UCSD-AML1 (cell line): Measurements from ENCODE around the gene CHEK2.
"Not testable (repeated sequence)": the region's sequence is repeated elsewhere in the genome, so short reads cannot be mapped to it uniquely, and the experiment has no call there.

Experiments used
- DNase-seq: peaks from one replicate; lab custom pipeline; 2025; ENCODE audit not compliant: unreplicated experiment; lab: John Stamatoyannopoulos, UW

The CHEK2 gene

DNA sequence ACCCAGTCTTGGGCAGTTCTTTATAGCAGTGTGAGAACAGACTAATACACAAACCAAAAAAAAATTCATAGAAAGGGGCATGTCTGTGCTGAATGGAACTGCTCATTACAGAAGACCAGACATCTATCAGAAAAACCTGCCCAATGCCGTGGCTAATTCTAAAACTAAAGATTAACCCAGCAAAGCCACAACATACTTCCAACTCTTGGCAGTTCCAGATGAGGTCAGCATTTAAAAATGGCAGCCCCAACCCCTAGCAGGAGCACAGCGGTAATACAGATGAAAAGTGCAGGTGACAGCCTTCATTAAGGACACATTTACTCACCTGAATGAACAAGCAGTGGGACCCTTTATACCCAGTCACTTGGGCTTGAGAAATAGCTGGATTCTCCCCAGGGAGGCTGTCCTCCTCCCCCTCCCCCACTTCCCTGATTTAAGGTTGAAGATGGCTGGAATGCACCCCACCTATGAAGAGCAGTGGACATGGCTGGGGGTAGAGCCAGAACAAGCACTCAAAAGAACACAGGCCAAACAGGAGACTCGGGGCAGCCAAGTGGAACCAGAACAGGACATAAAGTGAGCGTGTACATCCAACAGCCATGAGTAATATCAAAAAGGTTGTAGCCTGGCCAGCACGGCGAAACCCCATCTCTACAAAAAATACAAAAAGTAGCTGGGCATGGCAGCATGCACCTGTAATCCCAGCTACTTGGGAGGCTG is 48.4 kb downstream of the CHEK2 start:
- DNase-seq = not testable (repeated sequence)

DNA sequence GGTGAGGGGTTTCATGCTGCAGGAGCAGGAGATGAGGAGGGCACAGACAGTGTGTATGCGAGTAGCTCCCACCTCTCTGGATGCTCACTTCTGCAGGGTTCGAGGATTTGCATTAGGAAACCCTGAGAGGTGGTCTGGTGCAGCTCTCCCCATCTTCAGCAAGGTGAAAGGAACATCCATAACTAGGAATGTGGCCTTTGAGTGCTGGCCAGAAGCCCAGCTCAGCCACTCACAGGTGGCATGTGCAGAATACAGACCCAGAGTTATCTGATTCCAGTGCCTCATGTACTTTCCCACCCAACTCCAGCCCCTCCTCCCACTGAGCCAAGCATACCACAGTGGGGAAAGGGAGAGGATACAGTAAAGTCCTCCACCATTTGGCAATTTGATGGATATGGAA is 51.8 kb downstream of the CHEK2 start:
- not testable (repeated sequence) for DNase-seq

DNA sequence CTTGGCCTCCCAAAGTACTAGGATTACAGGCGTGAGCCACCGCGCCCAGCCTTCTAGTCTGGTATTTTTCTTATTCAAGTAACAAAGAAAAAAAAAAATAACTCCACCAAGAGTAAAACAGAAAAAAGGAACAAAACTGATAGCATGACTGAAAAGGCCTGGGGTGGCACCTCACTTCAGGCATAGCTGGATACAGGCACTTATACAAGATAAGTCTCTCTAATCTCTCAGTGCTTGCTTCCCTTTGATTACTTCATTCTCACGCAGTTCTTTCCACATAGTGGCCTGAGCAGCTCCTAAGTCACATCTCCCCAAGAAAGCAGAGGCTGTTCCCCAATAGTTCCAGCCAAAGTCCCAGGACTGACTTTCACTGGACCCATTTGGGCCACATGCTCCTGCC is 58.7 kb downstream of the CHEK2 start:
- DNase-seq = not testable (repeated sequence)

DNA sequence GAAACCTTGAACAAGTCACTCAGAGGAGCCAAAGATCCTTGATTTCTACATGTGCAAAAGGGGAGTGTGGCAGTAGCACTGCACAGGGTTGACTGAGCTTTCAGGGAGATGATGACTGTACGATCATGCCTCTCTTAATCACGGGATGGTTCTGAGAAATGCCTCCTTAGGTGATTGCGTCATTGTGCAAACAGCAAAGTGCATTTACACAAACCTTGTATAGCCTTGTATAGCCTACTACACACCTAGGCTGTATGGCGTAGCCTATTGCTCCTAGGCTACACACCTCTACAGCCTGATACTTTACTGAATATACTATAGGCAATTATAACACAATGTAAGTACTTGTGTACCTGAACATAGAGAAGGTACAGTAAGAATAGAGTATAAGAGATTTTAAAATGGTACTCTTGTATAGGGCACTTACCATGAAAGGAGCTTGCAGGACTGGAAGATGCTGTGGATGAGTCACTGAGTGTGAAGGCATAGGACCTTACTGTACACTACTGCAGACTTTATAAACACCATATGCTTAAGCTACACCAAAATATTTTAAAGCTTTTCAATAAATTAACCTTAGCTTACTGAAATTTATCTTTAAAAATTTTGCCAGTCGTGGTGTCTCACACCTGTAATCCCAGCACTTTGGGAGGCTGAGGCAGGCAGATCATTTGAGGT is 60.7 kb downstream of the CHEK2 start:
- not testable (repeated sequence) for DNase-seq

DNA sequence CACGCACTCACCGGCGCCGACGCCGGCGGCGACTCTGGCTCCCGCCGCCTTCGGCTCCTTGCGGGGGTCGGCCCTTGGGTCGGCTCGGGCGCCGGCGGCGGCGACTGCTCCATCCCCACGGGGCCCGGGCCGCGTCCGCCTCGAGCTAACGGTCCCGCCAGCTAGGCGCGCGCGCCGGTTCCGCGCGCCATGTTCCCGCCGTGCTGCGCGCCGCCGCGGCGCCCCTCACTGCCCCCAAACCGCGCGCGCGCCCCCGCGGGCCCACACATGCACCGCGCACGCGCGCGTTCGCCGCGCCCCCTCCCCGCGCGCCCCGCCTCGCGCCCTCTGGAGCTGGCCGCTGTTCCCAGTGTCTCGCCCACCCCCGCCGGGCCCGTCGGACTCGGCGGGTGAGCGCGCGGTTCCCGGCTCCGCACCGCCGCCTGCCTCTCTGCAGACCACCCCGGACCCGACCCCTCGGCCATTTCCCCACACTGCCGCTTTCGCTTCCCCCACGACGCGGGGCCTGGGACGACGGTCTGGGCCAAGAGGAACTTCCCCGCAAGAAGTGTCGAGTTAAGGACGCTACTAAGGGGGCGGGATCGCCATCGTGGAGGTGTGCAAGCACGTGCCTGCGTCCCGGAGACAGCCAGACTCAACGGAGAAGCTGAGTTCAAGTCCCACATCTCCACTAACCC is 61.9 kb downstream of the CHEK2 start, which contains the start of gene TTC28:
TSS of gene TTC28 (minus strand) at position 230 of the 677 bp plus-strand sequence. CDS start at position 113, 117 bp downstream.
- DNase-seq = not testable (repeated sequence)

DNA sequence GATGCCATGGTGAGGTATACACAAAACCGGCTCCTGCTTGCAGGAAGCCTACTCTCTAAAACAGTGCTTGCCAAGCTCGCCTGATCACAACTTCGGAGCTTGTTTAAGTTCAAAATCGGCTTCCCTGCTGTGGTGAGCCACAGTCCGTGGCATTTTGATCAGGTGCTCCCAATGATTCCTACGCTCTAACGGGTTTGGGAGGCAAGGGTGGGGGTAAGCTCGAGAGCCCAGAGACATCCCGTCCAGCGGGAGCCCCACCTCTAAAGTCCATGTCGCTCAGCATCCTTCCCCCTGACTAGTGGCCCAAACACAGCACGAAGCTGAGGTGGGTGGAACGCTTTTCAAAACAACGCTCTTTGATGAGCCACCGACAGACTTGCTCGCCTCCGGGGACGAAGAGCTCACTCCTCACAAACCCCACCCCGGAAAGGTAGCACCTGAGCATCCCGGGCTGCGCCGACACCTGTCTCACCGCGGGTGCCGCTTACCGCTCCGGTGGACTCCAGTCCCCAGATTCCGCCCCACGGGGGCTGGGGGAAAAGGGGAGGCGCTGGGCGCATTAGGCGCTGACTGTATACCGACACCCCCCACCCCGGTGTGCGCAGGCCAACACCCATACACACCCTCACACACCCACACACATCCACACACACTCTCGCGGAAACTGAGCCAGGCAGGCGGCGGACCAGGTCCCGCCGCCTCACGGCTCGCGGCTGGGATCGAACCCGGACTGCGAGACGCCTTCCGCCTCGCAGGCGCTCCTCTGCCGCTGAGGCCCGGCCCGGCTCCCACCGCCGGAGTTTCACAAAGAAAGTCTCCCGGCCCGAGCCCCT is 62.6 kb downstream of the CHEK2 start:
- not testable (repeated sequence) for DNase-seq

DNA sequence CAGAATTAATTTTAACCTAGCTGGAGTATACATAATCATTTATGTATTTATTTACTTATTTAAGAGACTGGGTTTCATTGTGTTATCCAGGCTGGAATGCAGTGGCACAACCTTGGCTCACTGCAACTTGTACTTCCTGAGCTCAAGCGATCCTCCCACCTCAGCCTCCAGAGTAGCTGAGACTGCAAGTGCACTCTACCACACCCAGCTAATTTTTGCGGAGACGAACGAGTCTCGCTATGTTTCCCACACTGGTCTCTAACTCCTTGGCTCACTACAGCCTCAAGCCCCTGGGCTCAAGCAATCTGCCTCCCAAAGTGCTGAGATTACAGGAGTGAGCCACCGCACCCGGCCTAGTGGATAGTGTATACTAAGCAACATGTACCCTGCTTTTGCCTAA is 63.5 kb downstream of the CHEK2 start:
- DNase-seq = not testable (repeated sequence)

DNA sequence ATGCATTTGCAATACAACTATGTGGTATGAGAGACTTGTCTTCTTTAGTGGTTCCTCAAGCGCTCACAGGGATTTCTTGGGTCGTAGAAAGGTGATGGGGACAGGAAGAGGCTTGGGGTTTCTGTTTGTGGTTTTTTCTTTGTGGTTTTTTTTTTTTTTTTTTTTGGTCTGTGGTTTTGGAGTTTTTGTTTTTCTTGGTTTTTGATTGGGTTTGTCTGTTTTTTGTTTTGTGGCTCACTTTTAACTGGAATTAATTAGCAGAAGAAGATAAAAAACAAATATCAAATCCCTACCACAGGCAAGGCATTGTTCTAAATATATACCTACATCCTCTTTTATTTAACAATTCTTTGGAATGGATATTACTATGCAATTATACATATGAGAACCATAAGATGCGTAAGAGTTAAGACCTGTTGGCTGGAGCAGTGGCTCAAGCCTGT is 67.5 kb downstream of the CHEK2 start:
- DNase-seq = no peak

DNA sequence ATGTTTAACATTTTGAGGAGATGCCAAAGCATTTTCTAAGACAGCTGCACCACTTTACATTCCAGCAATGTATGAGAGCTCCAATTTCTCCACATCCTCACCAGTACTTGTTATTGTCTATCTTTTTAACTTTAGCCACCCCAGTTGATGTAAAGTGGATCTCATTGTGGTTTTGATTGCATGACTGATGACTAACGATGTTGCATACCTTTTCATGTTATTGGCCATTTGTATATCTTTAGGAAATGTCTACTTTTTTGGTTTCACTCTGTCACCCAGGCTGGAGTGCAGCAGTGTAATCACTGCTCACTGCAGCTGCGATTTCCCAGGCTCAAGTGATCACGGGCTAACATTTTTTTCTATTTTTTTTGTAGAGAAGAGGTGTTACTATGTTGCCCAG is 70.9 kb downstream of the CHEK2 start:
- DNase-seq = no peak

DNA sequence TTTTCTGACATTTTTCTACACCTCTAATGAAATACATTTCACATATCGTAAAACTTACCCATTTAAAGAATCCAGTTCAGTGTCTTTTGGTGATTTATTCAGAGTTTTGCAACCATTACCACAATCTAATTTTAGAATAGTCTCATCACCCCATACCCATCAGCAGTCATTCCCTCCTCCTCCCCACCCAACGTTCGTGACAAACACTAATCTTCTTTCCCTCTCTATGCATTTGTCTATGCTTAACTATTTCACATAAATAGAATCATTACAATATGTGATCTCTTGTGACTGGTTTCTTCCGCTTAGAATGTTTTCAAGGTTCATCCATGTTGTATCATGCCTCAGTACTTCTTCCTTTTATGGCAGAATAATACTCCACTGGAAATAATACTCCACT is 71.5 kb downstream of the CHEK2 start:
- no peak for DNase-seq

DNA sequence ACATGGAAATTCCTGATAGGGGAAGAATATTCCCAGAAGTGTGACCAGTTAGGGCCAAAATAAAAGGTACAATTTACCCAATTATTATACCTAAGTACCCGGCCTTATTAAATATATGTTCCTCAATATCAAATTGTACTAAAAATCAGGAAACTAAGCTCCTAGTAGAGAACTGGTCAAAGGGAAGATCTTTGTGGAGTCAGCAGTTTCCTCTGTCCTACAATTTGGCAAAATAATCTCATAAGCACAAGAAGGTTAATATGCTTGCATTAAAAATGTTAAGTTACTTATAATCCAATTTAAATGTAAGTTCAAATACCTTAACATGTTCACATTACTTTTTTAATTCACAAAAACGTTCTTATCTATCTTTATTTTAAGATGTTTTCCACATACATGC is 72.2 kb downstream of the CHEK2 start:
- DNase-seq = no peak

DNA sequence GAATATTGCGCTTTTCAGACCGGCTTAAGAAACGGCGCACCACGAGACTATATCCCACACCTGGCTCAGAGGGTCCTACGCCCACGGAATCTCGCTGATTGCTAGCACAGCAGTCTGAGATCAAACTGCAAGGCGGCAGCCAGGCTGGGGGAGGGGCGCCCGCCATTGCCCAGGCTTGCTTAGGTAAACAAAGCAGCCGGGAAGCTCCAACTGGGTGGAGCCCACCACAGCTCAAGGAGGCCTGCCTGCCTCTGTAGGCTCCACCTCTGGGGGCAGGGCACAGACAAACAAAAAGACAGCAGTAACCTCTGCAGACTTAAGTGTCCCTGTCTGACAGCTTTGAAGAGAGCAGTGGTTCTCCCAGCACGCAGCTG is 78.1 kb downstream of the CHEK2 start:
- DNase-seq = not testable (repeated sequence)

DNA sequence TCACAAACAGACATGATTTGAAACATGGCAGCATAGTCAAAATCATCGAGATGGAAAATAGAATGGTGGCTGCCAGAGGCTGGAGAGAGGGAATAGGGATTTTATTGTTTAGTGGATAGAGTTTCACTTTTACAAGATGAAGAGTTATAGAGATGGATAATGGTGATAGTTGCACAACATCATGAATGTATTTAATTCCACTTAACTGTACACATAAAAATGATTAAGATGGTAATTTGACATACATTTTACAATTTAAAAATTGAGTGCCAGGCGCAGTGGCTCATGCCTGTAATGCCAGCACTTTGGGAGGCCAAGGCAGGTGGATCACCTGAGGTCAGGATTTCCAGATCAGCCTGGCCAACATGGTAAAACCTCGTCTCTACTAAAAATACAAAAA is 83.2 kb downstream of the CHEK2 start:
- no peak for DNase-seq

DNA sequence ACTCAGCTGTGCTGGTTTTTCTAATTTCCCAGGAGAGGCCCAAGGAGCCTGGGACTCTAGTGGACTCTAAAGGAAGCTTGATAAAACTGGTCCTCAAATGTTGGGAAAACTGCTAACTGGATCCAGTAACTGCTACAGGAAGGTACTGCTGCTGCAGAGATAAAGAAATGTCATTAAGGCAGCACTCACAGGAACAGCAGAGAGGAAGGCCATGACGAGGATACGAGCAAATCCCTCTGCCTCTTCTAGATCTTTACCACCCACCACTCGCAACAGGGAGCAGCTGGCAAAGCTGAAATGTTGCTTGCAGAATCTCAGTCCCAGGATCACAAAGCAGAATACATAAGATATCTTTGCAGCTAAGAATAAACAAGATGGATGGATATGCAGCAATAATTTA is 85.4 kb downstream of the CHEK2 start:
- no peak for DNase-seq

DNA sequence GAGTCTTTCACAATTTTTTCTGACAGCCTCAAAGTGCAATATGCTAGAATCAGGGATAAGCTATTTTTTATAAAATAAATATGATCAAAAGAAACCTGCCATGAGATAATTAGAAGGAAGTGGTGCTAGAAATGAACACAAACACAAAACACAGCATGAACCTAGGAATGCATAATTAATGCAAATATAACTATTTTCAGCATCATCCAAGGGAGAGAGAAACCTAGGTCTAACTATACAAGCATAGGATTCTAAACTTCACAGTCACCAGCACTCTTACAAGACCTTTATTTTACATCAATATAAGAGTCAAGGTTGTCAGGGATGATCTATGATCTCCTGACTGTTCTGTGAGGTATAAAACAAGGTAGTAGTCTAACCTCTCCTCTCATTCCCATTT is 91.2 kb downstream of the CHEK2 start:
- no peak for DNase-seq

DNA sequence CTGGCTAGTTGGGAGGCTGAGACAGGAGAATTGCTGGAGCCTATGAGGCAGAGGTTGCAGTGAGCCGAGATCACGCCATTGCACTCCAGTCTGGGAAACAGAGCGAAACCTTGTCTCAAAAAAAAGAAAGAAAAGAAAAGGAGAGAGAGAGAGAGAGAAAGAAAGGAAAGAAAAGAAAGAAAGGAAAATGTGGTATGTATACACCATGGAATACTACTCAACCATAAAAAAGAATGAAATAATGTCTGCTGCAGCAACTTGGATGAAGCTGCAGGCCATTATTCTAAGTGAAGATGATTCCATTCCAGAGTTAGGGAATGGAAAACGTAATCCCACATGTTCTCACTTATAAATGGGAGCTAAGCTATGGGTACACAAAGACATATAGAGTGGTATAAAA is 92.8 kb downstream of the CHEK2 start:
- DNase-seq = no peak

DNA sequence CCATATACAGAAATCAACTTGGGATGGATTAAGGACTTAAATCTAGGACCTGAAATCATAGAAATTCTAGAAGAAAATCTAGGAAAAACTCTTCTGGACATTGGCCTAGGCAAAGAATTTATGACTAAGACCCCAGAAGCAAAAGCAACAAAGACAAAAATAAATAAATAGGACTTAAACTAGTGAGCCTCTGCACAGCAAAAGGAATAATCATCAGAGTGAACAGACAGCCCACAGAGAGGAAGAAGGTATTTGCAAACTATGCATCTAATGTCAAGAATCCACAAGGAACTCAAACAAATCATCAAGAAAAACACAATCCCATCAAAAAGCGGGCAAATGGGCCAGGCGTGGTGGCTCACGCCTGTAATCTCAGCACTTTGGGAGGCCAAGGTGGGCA is 94.4 kb downstream of the CHEK2 start:
- no peak for DNase-seq

DNA sequence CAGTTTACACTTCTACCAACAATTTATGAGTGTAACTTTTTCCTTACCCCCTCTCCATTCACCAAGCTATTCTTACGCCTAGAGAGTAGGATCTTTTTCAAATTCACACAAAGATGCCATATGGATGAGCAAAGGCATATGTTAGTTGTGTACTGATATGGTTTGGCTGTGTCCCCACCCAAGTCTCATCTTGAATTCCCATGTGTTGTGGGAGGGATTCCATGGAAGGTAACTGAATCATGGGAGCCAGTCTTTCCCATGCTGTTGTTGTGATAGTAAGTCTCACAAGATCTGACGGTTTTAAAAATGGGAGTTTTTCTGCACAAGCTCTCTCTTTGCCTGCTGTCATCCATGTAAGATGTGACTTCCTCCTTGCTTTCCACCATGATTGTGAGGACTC is 102.3 kb downstream of the CHEK2 start:
- DNase-seq = no peak
